Lower leg skin (tissue), 3 donors: Measurements from ENCODE around the gene USP40.

Experiments
- CTCF ChIP-seq, 3 donors: fragments of 450-650 bp; IDR thresholded peaks; one replicate each; pipeline ENCODE4 v1.5.1; 2016; ENCODE audit warnings: antibody characterized with exemption in 3 of 3, mild to moderate bottlenecking in 3 of 3, moderate library complexity in 2 of 3
- POLR2A ChIP-seq, 2 donors: fragments of 450-650 bp; IDR thresholded peaks; one replicate each; pipeline ENCODE4 v1.6.1; 2016 to 2017; ENCODE audit warnings: antibody characterized with exemption in 2 of 2, mild to moderate bottlenecking in 1 of 2, moderate library complexity in 1 of 2

DNA sequence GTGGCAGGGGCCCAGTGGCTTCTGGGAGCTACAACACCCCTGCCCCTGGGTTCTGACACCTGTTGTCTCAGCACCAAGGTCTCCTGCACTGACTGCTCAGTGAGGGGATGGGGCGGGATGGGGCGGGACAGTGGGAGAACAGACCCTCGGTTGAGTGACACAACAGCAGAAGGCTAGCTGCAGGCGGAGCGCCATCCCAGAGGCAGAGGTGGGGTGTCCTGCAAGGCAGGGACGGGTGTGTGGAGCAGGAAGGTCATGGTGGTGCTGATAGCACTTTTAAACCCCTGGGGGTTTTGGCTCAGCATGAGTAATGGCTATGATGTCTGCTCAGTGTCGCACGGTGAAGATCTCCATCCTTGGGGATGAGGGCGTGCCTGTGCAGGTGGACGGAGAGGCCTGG, 107.2 kb downstream of the USP40 start:
- TF ChIP-seq CTCF (IDR thresholded peaks at IDR 0.05) = no peak
- no peak for TF ChIP-seq POLR2A (IDR thresholded peaks at IDR 0.05)
